ENCODE measurements around the gene MCUB. TPM values are rescaled to one million over a fixed set of nuclear protein-coding genes. Genes with fewer than 3 reads are reported as not detected.

The MCUB gene
- total and polyA plus RNA-seq, 4 donors: 1.3 to 4.9 (median 1.9) TPM

GRCh38 chr4:109600431-109600830 is 40.4 kb downstream of the MCUB start:
- Histone ChIP-seq H3K9me3 (ENCODE audit: control insufficient read depth in 4 of 4, low read length in 3 of 4) (peaks cover 0 to 3% (median 0%) of the 10 kb centered on the region in 4 donors), H3K36me3 (ENCODE audit: control insufficient read depth in 4 of 4, insufficient read depth in 3 of 4, low read depth in 1 of 4, low read length in 3 of 4) (no peaks in the 10 kb centered on the region), H3K9ac (ENCODE audit: low read depth in 1 of 2, low read length in 2 of 2) (no peak overlapping the region), H3K4me1 (ENCODE audit: control insufficient read depth in 4 of 4, insufficient read depth in 4 of 4, low read length in 3 of 4) (no peaks in the 10 kb centered on the region), H3K27me3 (ENCODE audit: control insufficient read depth in 4 of 4, insufficient read depth in 4 of 4, low read length in 3 of 4) (no peaks in the 10 kb centered on the region), H3K4me3 (ENCODE audit: low read depth in 1 of 3, low read length in 3 of 3) (no peak overlapping the region), H3K27ac (ENCODE audit: low read depth in 1 of 2, low read length in 2 of 2) (no peak overlapping the region)
- TF ChIP-seq JUND (IDR thresholded peaks at IDR 0.05): no peak
- no peak for TF ChIP-seq FOXA1 (IDR thresholded peaks at IDR 0.05)
- TF ChIP-seq HNF4G (IDR thresholded peaks at IDR 0.05): no peak
- no peak for TF ChIP-seq MAX (IDR thresholded peaks at IDR 0.05)
- TF ChIP-seq FOXA2 (IDR thresholded peaks at IDR 0.05): no peak
- TF ChIP-seq RXRA (IDR thresholded peaks at IDR 0.05): no peak
- TF ChIP-seq CTCF (IDR thresholded peaks at IDR 0.05; ENCODE audit: low read depth, low read length, missing input control): no peak
- TF ChIP-seq YY1 (IDR thresholded peaks at IDR 0.05): no peak
- TF ChIP-seq EGR1 (IDR thresholded peaks at IDR 0.05; ENCODE audit: low read depth in 2 of 2): no peak
- no peak for TF ChIP-seq SP1 (IDR thresholded peaks at IDR 0.05)
- TF ChIP-seq GABPA (IDR thresholded peaks at IDR 0.05 in 1 of 2, conservative IDR thresholded peaks at IDR 0.05 in 1 of 2): no peak
- TF ChIP-seq RAD21 (IDR thresholded peaks at IDR 0.05): no peak
- TF ChIP-seq ATF3 (IDR thresholded peaks at IDR 0.05): no peak
- no peak for TF ChIP-seq NR2F2 (IDR thresholded peaks at IDR 0.05)
- no peak for TF ChIP-seq REST (IDR thresholded peaks at IDR 0.05)
- no peak for TF ChIP-seq TAF1 (conservative IDR thresholded peaks at IDR 0.05)
- no peak for TF ChIP-seq ZBTB33 (IDR thresholded peaks at IDR 0.05)
- TF ChIP-seq HNF4A (conservative IDR thresholded peaks at IDR 0.05): no peak
- no peak for DNase-seq (ENCODE audit: low spot score)
- 94% methylated on average over 3 of the region's 3 CpGs for WGBS
